22Rv1 (cell line): ENCODE data around the gene CLEC4F.

Experiments
- H3K27ac ChIP-seq: fragments of 450-650 bp; 2 replicates; pipeline ENCODE4 v1.5.1; 2017
- CTCF ChIP-seq: fragments of 450-650 bp; IDR thresholded peaks from 2 replicates; pipeline ENCODE4 v1.5.1; 2017; ENCODE audit warnings: mild to moderate bottlenecking
- ZFX ChIP-seq: fragments of 450-650 bp; IDR thresholded peaks from 2 replicates; pipeline ENCODE4 v1.6.1; 2017; ENCODE audit warnings: antibody characterized with exemption, borderline replicate concordance

Gene CLEC4F

GRCh38 chr2:70796262-70796661, 24.1 kb downstream of the CLEC4F start:
- no peak overlapping the region for H3K27ac ChIP-seq
- no peak for TF ChIP-seq CTCF
- TF ChIP-seq ZFX, result no peak

- TF ChIP-seq CTCF, result no peak
- TF ChIP-seq ZFX, result no peak
- no peak overlapping the region for H3K27ac ChIP-seq
Measured at GRCh38 chr2:70795164-70795995, 25.0 kb downstream of the CLEC4F start.

- no peak overlapping the region for H3K27ac ChIP-seq
- TF ChIP-seq CTCF (no peak), ZFX (no peak)
Measured at GRCh38 chr2:70793450-70793849, 26.9 kb downstream of the CLEC4F start.

- TF ChIP-seq CTCF, result no peak
- no peak for TF ChIP-seq ZFX
- no peak within 1 kb of the TSS for H3K27ac ChIP-seq
Measured at GRCh38 chr2:70790136-70790828, 30.1 kb downstream of the CLEC4F start, which contains the start of gene FIGLA. FIGLA (minus strand) TSS chr2:70790643; CDS start chr2:70790638, 5 bp downstream.

- no peak for TF ChIP-seq ZFX
- peak; percentile 89 for TF ChIP-seq CTCF
- H3K27ac ChIP-seq, result no peak overlapping the region
Measured at GRCh38 chr2:70789304-70790135, 30.9 kb downstream of the CLEC4F start.

GRCh38 chr2:70785137-70785911, 35.1 kb downstream of the CLEC4F start:
- no peak overlapping the region for H3K27ac ChIP-seq
- TF ChIP-seq ZFX (no peak), CTCF (peak; percentile 80)
